A549 (cell line): ENCODE measurements around the gene NEK4.

Experiments
- EHMT2 ChIP-seq: fragments of 200-600 bp; sonication (generic); IDR thresholded peaks from 2 replicates; pipeline ENCODE4 v1.6.1; 2016; ENCODE audit warnings: antibody characterized with exemption, low read depth, mild to moderate bottlenecking, moderate library complexity
- TF ChIP-seq, protein P1 (sequence below): fragments of >200 bp; sonication (Bioruptor Twin); formaldehyde crosslinking; IDR thresholded peaks from 2 replicates; pipeline ENCODE4 v1.6.1; 2016
- TF ChIP-seq, protein P2 (sequence below): fragments of >200 bp; sonication (Bioruptor Twin); formaldehyde crosslinking; IDR thresholded peaks from 3 replicates; pipeline ENCODE4 v1.5.1; 2016

DNA sequence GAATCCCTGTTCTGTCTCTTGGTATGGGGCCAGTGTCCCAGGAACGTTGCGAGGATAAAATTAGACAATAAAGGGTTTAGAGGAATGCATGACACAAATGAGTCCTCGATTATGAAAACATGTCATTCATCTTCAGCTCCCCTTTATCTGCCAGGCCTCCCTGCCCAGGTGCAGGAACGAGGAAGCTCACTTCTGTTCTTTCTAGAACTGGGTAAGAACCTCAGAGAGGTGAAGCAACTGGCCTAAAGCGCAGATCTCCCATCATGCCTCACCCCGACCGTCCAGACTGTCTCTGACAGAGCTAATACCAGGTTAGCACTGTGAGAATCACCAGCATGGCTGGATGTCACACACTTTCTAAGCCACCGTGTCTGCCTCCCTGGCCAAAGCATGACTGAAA lies 5.1 kb upstream of the NEK4 start:
- no peak for TF ChIP-seq EHMT2
- TF ChIP-seq, protein P1, sequence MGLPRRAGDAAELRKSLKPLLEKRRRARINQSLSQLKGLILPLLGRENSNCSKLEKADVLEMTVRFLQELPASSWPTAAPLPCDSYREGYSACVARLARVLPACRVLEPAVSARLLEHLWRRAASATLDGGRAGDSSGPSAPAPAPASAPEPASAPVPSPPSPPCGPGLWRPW, result no peak
- TF ChIP-seq, protein P2, sequence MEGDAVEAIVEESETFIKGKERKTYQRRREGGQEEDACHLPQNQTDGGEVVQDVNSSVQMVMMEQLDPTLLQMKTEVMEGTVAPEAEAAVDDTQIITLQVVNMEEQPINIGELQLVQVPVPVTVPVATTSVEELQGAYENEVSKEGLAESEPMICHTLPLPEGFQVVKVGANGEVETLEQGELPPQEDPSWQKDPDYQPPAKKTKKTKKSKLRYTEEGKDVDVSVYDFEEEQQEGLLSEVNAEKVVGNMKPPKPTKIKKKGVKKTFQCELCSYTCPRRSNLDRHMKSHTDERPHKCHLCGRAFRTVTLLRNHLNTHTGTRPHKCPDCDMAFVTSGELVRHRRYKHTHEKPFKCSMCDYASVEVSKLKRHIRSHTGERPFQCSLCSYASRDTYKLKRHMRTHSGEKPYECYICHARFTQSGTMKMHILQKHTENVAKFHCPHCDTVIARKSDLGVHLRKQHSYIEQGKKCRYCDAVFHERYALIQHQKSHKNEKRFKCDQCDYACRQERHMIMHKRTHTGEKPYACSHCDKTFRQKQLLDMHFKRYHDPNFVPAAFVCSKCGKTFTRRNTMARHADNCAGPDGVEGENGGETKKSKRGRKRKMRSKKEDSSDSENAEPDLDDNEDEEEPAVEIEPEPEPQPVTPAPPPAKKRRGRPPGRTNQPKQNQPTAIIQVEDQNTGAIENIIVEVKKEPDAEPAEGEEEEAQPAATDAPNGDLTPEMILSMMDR, result no peak
